Breast epithelium (tissue), 4 donors: ENCODE data around the gene PXN. TPM values are rescaled to one million over a fixed set of nuclear protein-coding genes. Genes with fewer than 3 reads are reported as not detected.

Experiments
- DNase-seq, 2 donors: peaks; one replicate each; pipeline ENCODE4 v3.0.0-alpha.2; 2019; ENCODE audit warnings: low spot score in 2 of 2
- H3K27ac ChIP-seq, 2 donors: fragments of 200-600 bp; sonication (generic) in 1 of 2; one replicate each; pipeline ENCODE4 v1.5.1; 2016 to 2019; ENCODE audit warnings: mild to moderate bottlenecking in 1 of 2
- H3K27me3 ChIP-seq, 2 donors: fragments of 200-600 bp; sonication (generic) in 1 of 2; one replicate each; pipeline versions ENCODE4 v1.5.1 to v1.6.0; 2017 to 2019; ENCODE audit warnings: control low read depth in 1 of 2, mild to moderate bottlenecking in 1 of 2
- H3K36me3 ChIP-seq: fragments of 200-600 bp; one replicate; pipeline ENCODE4 v1.5.1; 2019
- H3K4me1 ChIP-seq, 2 donors: fragments of 200-600 bp; sonication (generic); one replicate each; pipeline ENCODE4 v1.5.1; 2016 to 2019; ENCODE audit warnings: control low read depth in 1 of 2
- H3K4me3 ChIP-seq, 3 donors: fragments of 200-600 bp; sonication (generic); 1 replicate in 2 of 3; 2 replicates in 1 of 3; pipeline ENCODE4 v1.5.1; 2016 to 2019; ENCODE audit warnings: mild to moderate bottlenecking in 3 of 3, moderate library complexity in 2 of 3
- H3K9me3 ChIP-seq, 2 donors: fragments of 200-600 bp; sonication (generic) in 1 of 2; one replicate each; pipeline ENCODE4 v1.5.1; 2016 to 2019; ENCODE audit warnings: control low read depth in 1 of 2
- CTCF ChIP-seq, 3 donors: fragments of 450-650 bp; IDR thresholded peaks; one replicate each; pipeline ENCODE4 v1.5.1; 2016 to 2017; ENCODE audit warnings: antibody characterized with exemption in 3 of 3, mild to moderate bottlenecking in 3 of 3, moderate library complexity in 3 of 3
- POLR2A ChIP-seq: fragments of 450-650 bp; IDR thresholded peaks from one replicate; pipeline ENCODE4 v1.6.1; 2016; ENCODE audit warnings: antibody characterized with exemption, mild to moderate bottlenecking, moderate library complexity
- POLR2AphosphoS5 ChIP-seq, 3 donors: sonication (generic); formaldehyde crosslinking; IDR thresholded peaks; one replicate each; pipeline ENCODE4 v1.6.1; 2017; ENCODE audit warnings: antibody characterized with exemption in 3 of 3
- intact Hi-C: fragments of 100-400 bp; cut with DNase I; formaldehyde crosslinking; loops from one replicate; pipeline ENCODE4 v1.15.1; 2023; ENCODE audit warnings: low total_unique reads
- total RNA-seq, 3 donors: library from RNA; depleted of rRNA; stranded (reverse); fragments of >200 nt; gene quantifications; one replicate each; pipeline ENCODE4 v1.1.0, GENCODE V29; 2016

PXN gene
- total RNA-seq, 3 donors from 2014 or later, result 44.8 to 74.1 (median 53.9) TPM

GRCh38 chr12:120231316-120232011 is 34.1 kb downstream of the PXN start:
- peaks cover 52 to 61% of the 10 kb centered on the region in 2 donors for H3K4me1 ChIP-seq
- TF ChIP-seq POLR2A (no peak), CTCF (IDR thresholded peaks at IDR 0.05) (no peak), POLR2AphosphoS5 (IDR thresholded peaks at IDR 0.05) (peak in 1 of 3 donors; percentile 23)
- intact Hi-C loops, result loop anchor here (5.0 kb wide), 1 partner anchor 36 kb away; the partner anchor contains the start of gene PXN

GRCh38 chr12:120230974-120231315 is 34.6 kb downstream of the PXN start:
- Histone ChIP-seq H3K27ac (peak overlapping the region; percentile 94), H3K27me3 (no peaks in the 10 kb centered on the region), H3K36me3 (no peaks in the 10 kb centered on the region), H3K9me3 (no peaks in the 10 kb centered on the region), H3K4me1 (peaks cover 52 to 61% of the 10 kb centered on the region in 2 donors), H3K4me3 (peak overlapping the region in 1 of 3 donors; percentile 50)
- intact Hi-C loops, result loop anchor here (5.0 kb wide), 1 partner anchor 36 kb away; the partner anchor contains the start of gene PXN
- no peak for DNase-seq
- TF ChIP-seq POLR2A (no peak), POLR2AphosphoS5 (IDR thresholded peaks at IDR 0.05) (no peak), CTCF (IDR thresholded peaks at IDR 0.05) (no peak)

More at GRCh38 chr12:120231316-120232011, 34.1 kb downstream of the PXN start:
- H3K27me3 ChIP-seq, result no peaks in the 10 kb centered on the region
- peak overlapping the region; percentile 94 for H3K27ac ChIP-seq
- H3K9me3 ChIP-seq, result no peaks in the 10 kb centered on the region
- H3K4me3 ChIP-seq, result peak overlapping the region in 1 of 3 donors; percentile 50
- DNase-seq, result peak in 1 of 2 donors; percentile 59
- no peaks in the 10 kb centered on the region for H3K36me3 ChIP-seq

- Histone ChIP-seq H3K27ac (peak overlapping the region; percentile 94), H3K4me1 (peaks cover 47 to 62% of the 10 kb centered on the region in 2 donors), H3K36me3 (no peaks in the 10 kb centered on the region), H3K4me3 (peak overlapping the region in 1 of 3 donors; percentile 50), H3K9me3 (no peaks in the 10 kb centered on the region), H3K27me3 (no peaks in the 10 kb centered on the region)
- peak in 1 of 2 donors; percentile 47 for DNase-seq
- TF ChIP-seq POLR2AphosphoS5 (IDR thresholded peaks at IDR 0.05), result no peak
- no peak for TF ChIP-seq CTCF (IDR thresholded peaks at IDR 0.05)
- no peak for TF ChIP-seq POLR2A
- intact Hi-C loops, result loop anchor here (5.0 kb wide), 1 partner anchor 37 kb away; the partner anchor contains the start of gene PXN
Measured at GRCh38 chr12:120230326-120230973, 35.1 kb downstream of the PXN start.

- Histone ChIP-seq H3K27me3 (no peaks in the 10 kb centered on the region), H3K4me3 (peak overlapping the region in 1 of 3 donors; percentile 50), H3K27ac (peak overlapping the region; percentile 94), H3K36me3 (no peaks in the 10 kb centered on the region), H3K9me3 (no peaks in the 10 kb centered on the region), H3K4me1 (peaks cover 40 to 69% of the 10 kb centered on the region in 2 donors)
- intact Hi-C loops, result loop anchor here (5.0 kb wide), 1 partner anchor 38 kb away; the partner anchor contains the start of gene PXN
- DNase-seq, result no peak
- peak in 1 of 3 donors; percentile 11 for TF ChIP-seq POLR2AphosphoS5 (IDR thresholded peaks at IDR 0.05)
- no peak for TF ChIP-seq CTCF (IDR thresholded peaks at IDR 0.05)
- TF ChIP-seq POLR2A, result no peak
Measured at GRCh38 chr12:120229487-120230325, 35.8 kb downstream of the PXN start.
